ENCODE results near the gene CIRBP. TPM values are rescaled to one million over a fixed set of nuclear protein-coding genes. Genes with fewer than 3 reads are reported as not detected.
A peak's percentile ranks its signal among the peaks of the same experiment; 100 is the strongest.

Gene CIRBP
- total and polyA plus RNA-seq, 2 of the 13 experiments (the other 11 are each of a cell fraction or from before 2014, with no cell fraction given): 133 to 140 TPM

DNA sequence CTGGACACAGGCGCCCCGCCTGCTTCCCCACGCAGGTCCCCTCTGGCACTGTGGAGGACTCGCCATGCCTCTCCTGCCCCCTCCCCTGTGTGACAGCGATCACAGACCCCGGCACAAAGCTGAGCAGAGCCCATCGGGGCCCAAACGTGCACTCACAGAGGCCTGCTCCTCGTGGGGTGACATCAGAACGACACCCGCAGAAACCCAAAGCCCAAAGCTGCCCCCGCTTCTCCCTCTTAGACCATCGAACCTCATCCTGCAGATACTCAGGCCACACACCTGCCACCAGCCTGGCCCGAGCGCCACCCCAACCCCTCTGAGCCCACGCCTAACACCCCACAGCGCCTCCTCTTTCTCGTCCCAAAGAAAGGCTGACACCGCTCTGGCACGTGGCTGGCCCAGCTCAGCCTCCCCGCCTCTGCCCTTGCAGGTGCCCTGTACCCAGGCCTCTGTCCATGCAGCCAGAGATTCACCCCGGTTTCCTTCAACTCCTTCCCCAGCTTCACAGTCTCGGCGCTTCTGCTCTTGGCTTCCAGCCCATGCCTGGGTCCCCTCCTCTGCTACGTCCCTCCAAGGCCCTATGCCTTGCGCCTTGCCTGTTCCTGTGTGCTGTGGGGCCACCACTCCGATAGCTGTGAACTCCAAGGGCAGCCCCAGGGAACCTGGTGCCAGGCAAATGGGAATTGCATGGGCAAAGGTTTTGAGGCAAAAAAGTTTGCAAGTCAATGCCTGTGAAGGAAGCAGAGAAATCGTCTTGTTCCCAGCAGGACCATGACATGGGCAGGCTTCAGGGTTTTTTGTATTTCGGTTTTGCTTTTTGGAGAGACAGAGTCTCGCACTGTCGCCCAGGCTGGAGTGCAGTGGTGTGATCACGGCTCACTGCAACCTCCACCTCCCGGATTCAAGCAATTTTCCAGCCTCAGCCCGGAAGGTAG lies 30.5 kb upstream of the CIRBP start (continued):
- TF ChIP-seq ZNF687 (CRISPR knock-in tag; IDR thresholded peaks at IDR 0.05): peak; percentile 96
- TF ChIP-seq MAX (IDR thresholded peaks at IDR 0.05): peak; percentile 39; the same call in 1 of the 2 replicates
- TF ChIP-seq NONO (IDR thresholded peaks at IDR 0.05): no peak
- 0 out of 2 replicates have a peak, but pooled peaks have one; percentile 11 for TF ChIP-seq NONO (CRISPR knock-in tag; conservative IDR thresholded peaks at IDR 0.05)
- TF ChIP-seq, protein P1, sequence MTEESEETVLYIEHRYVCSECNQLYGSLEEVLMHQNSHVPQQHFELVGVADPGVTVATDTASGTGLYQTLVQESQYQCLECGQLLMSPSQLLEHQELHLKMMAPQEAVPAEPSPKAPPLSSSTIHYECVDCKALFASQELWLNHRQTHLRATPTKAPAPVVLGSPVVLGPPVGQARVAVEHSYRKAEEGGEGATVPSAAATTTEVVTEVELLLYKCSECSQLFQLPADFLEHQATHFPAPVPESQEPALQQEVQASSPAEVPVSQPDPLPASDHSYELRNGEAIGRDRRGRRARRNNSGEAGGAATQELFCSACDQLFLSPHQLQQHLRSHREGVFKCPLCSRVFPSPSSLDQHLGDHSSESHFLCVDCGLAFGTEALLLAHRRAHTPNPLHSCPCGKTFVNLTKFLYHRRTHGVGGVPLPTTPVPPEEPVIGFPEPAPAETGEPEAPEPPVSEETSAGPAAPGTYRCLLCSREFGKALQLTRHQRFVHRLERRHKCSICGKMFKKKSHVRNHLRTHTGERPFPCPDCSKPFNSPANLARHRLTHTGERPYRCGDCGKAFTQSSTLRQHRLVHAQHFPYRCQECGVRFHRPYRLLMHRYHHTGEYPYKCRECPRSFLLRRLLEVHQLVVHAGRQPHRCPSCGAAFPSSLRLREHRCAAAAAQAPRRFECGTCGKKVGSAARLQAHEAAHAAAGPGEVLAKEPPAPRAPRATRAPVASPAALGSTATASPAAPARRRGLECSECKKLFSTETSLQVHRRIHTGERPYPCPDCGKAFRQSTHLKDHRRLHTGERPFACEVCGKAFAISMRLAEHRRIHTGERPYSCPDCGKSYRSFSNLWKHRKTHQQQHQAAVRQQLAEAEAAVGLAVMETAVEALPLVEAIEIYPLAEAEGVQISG (CRISPR knock-in tag; IDR thresholded peaks at IDR 0.05): no peak; the same call in 1 of the 2 replicates
- no peak for TF ChIP-seq TCF12 (IDR thresholded peaks at IDR 0.05)
- TF ChIP-seq TCF12 (CRISPR knock-in tag; IDR thresholded peaks at IDR 0.05): no peak
- TF ChIP-seq, protein P2, sequence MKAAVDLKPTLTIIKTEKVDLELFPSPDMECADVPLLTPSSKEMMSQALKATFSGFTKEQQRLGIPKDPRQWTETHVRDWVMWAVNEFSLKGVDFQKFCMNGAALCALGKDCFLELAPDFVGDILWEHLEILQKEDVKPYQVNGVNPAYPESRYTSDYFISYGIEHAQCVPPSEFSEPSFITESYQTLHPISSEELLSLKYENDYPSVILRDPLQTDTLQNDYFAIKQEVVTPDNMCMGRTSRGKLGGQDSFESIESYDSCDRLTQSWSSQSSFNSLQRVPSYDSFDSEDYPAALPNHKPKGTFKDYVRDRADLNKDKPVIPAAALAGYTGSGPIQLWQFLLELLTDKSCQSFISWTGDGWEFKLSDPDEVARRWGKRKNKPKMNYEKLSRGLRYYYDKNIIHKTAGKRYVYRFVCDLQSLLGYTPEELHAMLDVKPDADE (CRISPR knock-in tag; IDR thresholded peaks at IDR 0.05): no peak
- 0 out of 2 replicates have a peak, but pooled peaks have one; percentile 25 for TF ChIP-seq ZMAT3 (CRISPR knock-in tag; conservative IDR thresholded peaks at IDR 0.05)
- TF ChIP-seq KDM2A (CRISPR knock-in tag; IDR thresholded peaks at IDR 0.05; ENCODE audit: borderline replicate concordance, low read depth): no peak; the same call in 1 of the 2 replicates
- TF ChIP-seq PAWR (CRISPR knock-in tag; IDR thresholded peaks at IDR 0.05; ENCODE audit: borderline replicate concordance): no peak
- no peak for TF ChIP-seq BCLAF1 (IDR thresholded peaks at IDR 0.05)
- TF ChIP-seq KDM5B (CRISPR knock-in tag; IDR thresholded peaks at IDR 0.05; ENCODE audit: borderline replicate concordance): peak; percentile 47; the same call in 1 of the 2 replicates
- TF ChIP-seq, protein P3, sequence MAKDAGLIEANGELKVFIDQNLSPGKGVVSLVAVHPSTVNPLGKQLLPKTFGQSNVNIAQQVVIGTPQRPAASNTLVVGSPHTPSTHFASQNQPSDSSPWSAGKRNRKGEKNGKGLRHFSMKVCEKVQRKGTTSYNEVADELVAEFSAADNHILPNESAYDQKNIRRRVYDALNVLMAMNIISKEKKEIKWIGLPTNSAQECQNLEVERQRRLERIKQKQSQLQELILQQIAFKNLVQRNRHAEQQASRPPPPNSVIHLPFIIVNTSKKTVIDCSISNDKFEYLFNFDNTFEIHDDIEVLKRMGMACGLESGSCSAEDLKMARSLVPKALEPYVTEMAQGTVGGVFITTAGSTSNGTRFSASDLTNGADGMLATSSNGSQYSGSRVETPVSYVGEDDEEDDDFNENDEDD (CRISPR knock-in tag; IDR thresholded peaks at IDR 0.05; ENCODE audit: borderline replicate concordance): peak; percentile 48; the same call in 1 of the 2 replicates
- 0 out of 2 replicates have a peak, but pooled peaks have one; percentile 52 for TF ChIP-seq ZC3H13 (CRISPR knock-in tag; IDR thresholded peaks at IDR 0.05)

Measured in HepG2 (cell line).